Duodenal mucosa (tissue), 2 donors: ENCODE data around the gene NRN1L.
"Not testable (repeated sequence)": the region's sequence is repeated elsewhere in the genome, so short reads cannot be mapped to it uniquely, and the experiment has no call there.

Source experiments
- H3K27ac ChIP-seq: one replicate; pipeline ENCODE4 v1.7.0; 2013; ENCODE audit warnings: low read depth, low read length
- H3K27me3 ChIP-seq, 2 donors: one replicate each; pipeline ENCODE4 v1.7.0; 2013; ENCODE audit warnings: low read length in 2 of 2, control low read depth in 1 of 2; ENCODE audit not compliant: insufficient read depth in 2 of 2, control insufficient read depth in 1 of 2
- H3K36me3 ChIP-seq, 2 donors: one replicate each; pipeline ENCODE4 v1.7.0; 2013; ENCODE audit warnings: low read length in 2 of 2, control low read depth in 1 of 2; ENCODE audit not compliant: insufficient read depth in 2 of 2, control insufficient read depth in 1 of 2
- H3K4me1 ChIP-seq, 2 donors: one replicate each; pipeline ENCODE4 v1.7.0; 2013; ENCODE audit warnings: low read length in 2 of 2, control low read depth in 1 of 2; ENCODE audit not compliant: insufficient read depth in 2 of 2, control insufficient read depth in 1 of 2
- H3K4me3 ChIP-seq, 2 donors: one replicate each; pipeline ENCODE4 v1.7.0; 2013; ENCODE audit warnings: low read length in 2 of 2, low read depth in 1 of 2
- H3K9ac ChIP-seq, 2 donors: one replicate each; pipeline ENCODE4 v1.7.0; 2013; ENCODE audit warnings: low read length in 2 of 2, low read depth in 1 of 2
- H3K9me3 ChIP-seq, 2 donors: one replicate each; pipeline ENCODE4 v1.7.0; 2013; ENCODE audit warnings: low read length in 2 of 2, control low read depth in 1 of 2; ENCODE audit not compliant: control insufficient read depth in 1 of 2

The NRN1L gene

GRCh38 chr16:67915496-67915769 is 30.7 kb downstream of the NRN1L start:
- H3K4me1 ChIP-seq, H3K27me3 ChIP-seq, H3K27ac ChIP-seq, H3K9me3 ChIP-seq, H3K4me3 ChIP-seq, H3K9ac ChIP-seq: not testable (repeated sequence)
- peaks cover 18 to 56% of the 10 kb centered on the region in 2 donors for H3K36me3 ChIP-seq

- Histone ChIP-seq H3K9me3 (no peaks in the 10 kb centered on the region), H3K4me1 (peaks cover 0 to 3% of the 10 kb centered on the region in 2 donors), H3K27ac (no peak overlapping the region), H3K27me3 (no peaks in the 10 kb centered on the region), H3K9ac (no peak overlapping the region), H3K4me3 (no peak overlapping the region), H3K36me3 (peaks cover 18 to 54% of the 10 kb centered on the region in 2 donors)
These were observed 31.4 kb downstream of the NRN1L start for GRCh38 chr16:67915831-67916723.

- Histone ChIP-seq H3K27me3 (no peaks in the 10 kb centered on the region), H3K4me3 (no peak overlapping the region), H3K9ac (no peak overlapping the region), H3K27ac (no peak overlapping the region), H3K9me3 (no peaks in the 10 kb centered on the region), H3K4me1 (peaks cover 0 to 3% of the 10 kb centered on the region in 2 donors), H3K36me3 (peaks cover 18 to 52% of the 10 kb centered on the region in 2 donors)
These were observed 32.6 kb downstream of the NRN1L start for GRCh38 chr16:67917140-67917851.

GRCh38 chr16:67917852-67918236 is 33.2 kb downstream of the NRN1L start:
- Histone ChIP-seq H3K36me3 (peaks cover 18 to 57% of the 10 kb centered on the region in 2 donors), H3K9ac (no peak overlapping the region), H3K27me3 (no peaks in the 10 kb centered on the region), H3K9me3 (no peaks in the 10 kb centered on the region), H3K27ac (no peak overlapping the region), H3K4me3 (no peak overlapping the region), H3K4me1 (peaks cover 0 to 5% of the 10 kb centered on the region in 2 donors)

- Histone ChIP-seq H3K9ac (no peak overlapping the region), H3K27me3 (no peaks in the 10 kb centered on the region), H3K9me3 (no peaks in the 10 kb centered on the region), H3K36me3 (peaks cover 15 to 72% of the 10 kb centered on the region in 2 donors), H3K4me3 (no peak overlapping the region), H3K27ac (no peak overlapping the region), H3K4me1 (peaks cover 0 to 9% of the 10 kb centered on the region in 2 donors)
These were observed 35.0 kb downstream of the NRN1L start for GRCh38 chr16:67919622-67920221.

GRCh38 chr16:67922221-67922620 is 37.5 kb downstream of the NRN1L start:
- Histone ChIP-seq H3K4me1 (peaks cover 0 to 6% of the 10 kb centered on the region in 2 donors), H3K4me3 (no peak overlapping the region), H3K9me3 (no peaks in the 10 kb centered on the region), H3K27ac (no peak overlapping the region), H3K9ac (no peak overlapping the region), H3K27me3 (no peaks in the 10 kb centered on the region), H3K36me3 (peaks cover 11 to 60% of the 10 kb centered on the region in 2 donors)

DNA sequence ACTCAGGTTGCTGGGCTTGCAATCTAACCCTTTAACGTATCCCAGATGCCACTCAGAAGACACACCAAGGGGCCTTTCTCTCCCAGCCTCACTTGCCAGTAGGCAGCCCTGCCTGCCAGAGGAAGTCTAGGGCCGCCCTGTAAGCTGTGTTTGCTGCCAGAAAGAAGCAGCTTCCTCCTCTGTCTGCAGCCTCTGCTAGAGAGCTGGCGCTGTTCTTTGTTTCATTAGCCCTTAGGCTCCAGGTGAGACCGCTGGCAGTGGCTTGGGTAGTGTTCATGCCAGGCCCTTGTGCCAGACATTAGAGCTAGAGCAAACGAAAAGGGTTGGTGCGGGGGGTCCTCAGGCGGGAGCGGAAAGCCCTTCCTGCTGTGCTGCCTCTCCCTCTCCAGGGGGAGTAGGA is 38.1 kb downstream of the NRN1L start:
- no peak overlapping the region for H3K4me3 ChIP-seq
- H3K27ac ChIP-seq: no peak overlapping the region
- peaks cover 10 to 60% of the 10 kb centered on the region in 2 donors for H3K36me3 ChIP-seq
- H3K9ac ChIP-seq: no peak overlapping the region
- H3K4me1 ChIP-seq: peaks cover 0 to 6% of the 10 kb centered on the region in 2 donors
- H3K27me3 ChIP-seq: no peaks in the 10 kb centered on the region
- no peaks in the 10 kb centered on the region for H3K9me3 ChIP-seq

DNA sequence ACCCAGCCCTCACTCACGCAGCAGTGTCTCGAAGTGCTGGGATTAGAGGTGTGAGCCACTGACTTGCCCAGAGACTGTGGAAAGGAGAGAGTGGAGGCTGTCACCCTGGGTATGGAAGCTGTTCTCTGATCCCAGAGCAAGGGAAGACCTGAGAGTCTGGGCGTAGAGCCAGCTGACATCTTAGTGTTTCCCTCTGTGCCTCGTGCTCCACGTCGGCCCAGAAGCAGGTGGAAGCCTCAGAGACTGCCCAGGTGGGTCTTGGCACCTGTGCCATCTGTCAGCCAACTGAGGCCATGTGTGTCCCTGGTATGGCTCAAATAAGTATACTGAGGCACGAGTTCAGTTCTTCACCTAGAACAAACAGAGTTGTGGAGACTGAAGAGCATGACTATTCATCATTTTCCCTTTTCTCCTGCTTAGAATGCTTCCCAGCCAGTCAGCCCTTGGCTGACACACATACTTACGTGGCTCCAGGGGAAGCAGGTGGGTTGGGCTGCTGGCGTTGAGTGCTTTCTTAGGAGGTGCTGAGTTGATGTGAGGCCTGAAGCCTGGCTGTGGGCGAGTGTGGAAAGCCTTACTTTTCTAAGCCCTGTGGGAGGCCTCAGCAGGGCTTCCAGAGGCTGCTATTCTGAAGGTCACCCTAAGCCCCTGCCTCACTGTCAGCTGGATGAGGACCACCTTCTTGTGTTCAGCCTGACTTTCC is 38.9 kb downstream of the NRN1L start:
- no peaks in the 10 kb centered on the region for H3K27me3 ChIP-seq
- no peak overlapping the region for H3K4me3 ChIP-seq
- H3K36me3 ChIP-seq: peaks cover 10 to 64% of the 10 kb centered on the region in 2 donors
- peaks cover 0 to 6% of the 10 kb centered on the region in 2 donors for H3K4me1 ChIP-seq
- H3K9me3 ChIP-seq: no peaks in the 10 kb centered on the region
- H3K9ac ChIP-seq: no peak overlapping the region
- H3K27ac ChIP-seq: no peak overlapping the region

DNA sequence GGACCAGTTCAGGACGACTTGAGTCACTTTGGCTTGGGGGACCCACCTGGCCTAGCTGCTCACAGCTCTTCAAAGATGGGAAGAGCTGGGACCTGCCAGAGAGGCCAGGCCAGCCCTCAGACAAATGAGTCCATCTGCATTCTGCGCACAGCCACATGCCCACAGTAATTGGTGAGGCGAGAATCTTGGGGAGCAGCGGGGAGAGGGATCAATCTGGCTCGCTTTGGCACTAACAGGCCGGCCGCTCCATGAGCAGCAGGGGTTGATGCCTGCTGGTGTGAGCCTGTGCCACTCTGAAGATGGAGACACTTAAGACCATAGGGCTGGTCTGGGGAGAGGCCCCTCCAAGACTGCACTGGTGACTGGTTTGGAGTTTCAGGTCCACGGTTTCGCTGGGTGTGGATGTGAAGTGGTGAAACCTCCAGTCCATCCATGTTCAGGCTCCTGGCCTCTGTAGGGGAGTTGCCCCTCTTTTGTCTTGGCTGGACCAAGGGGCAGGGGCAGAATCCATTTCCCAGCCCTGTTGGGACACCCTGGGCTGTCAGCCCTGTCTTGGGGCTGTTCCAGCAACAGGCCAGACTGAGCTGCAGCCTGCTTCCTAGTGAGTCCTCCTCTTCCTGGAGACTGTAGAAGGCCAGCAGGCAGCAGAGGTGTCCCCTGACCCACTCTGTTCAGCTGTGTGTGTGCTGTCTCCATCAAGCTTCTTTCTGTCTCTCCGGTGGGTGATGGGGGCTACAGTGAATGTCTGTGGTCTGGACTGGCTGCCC is 39.6 kb downstream of the NRN1L start:
- H3K9ac ChIP-seq: no peak overlapping the region
- H3K9me3 ChIP-seq: no peaks in the 10 kb centered on the region
- H3K4me1 ChIP-seq: peaks cover 0 to 6% of the 10 kb centered on the region in 2 donors
- H3K27ac ChIP-seq: no peak overlapping the region
- peaks cover 8 to 65% of the 10 kb centered on the region in 2 donors for H3K36me3 ChIP-seq
- H3K4me3 ChIP-seq: no peak overlapping the region
- no peaks in the 10 kb centered on the region for H3K27me3 ChIP-seq
